Neuron (in vitro differentiated cells): ENCODE data around the gene SSBP2.

Source experiments
- H2AFZ ChIP-seq: one replicate; pipeline ENCODE4 v1.6.1; 2013; ENCODE audit warnings: low read depth, mild to moderate bottlenecking, inconsistent platforms, low read length, moderate library complexity
- H3K27me3 ChIP-seq: one replicate; pipeline ENCODE4 v1.6.1; 2013; ENCODE audit warnings: low read length; ENCODE audit not compliant: insufficient read depth
- H3K36me3 ChIP-seq: one replicate; pipeline ENCODE4 v1.6.1; 2013; ENCODE audit warnings: low read length; ENCODE audit not compliant: insufficient read depth
- H3K4me1 ChIP-seq: one replicate; pipeline ENCODE4 v1.6.1; 2013; ENCODE audit warnings: low read length; ENCODE audit not compliant: insufficient read depth
- H3K4me3 ChIP-seq: 2 replicates; pipeline ENCODE4 v1.5.1; 2013; ENCODE audit warnings: mild to moderate bottlenecking, low read length, moderate library complexity
- H3K9me3 ChIP-seq: one replicate; pipeline ENCODE4 v1.6.1; 2013; ENCODE audit warnings: low read length

The SSBP2 gene

DNA sequence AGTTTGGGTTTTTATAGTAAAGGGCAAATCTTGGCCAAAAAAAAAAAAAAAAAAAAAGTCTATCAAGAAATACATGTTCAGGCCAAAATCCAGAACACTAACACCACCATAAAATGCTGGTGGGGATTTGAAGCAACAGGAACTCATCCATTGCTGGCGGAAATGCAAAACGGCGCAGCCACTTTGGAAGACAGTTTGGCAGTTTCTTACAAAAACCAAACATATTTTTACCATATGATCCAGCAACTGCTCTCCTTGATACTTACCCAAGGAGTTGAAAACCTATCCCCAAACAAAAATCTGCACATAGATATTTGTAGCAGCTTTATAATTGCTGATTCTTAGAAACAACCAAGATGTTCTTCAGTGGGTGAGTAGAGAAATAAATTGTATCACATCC lies 203.9 kb downstream of the SSBP2 start:
- Histone ChIP-seq H3K27me3 (no peaks in the 10 kb centered on the region), H2AFZ (no peak overlapping the region), H3K4me3 (no peak overlapping the region), H3K36me3 (peaks cover 7% of the 10 kb centered on the region), H3K9me3 (no peaks in the 10 kb centered on the region), H3K4me1 (no peaks in the 10 kb centered on the region)

DNA sequence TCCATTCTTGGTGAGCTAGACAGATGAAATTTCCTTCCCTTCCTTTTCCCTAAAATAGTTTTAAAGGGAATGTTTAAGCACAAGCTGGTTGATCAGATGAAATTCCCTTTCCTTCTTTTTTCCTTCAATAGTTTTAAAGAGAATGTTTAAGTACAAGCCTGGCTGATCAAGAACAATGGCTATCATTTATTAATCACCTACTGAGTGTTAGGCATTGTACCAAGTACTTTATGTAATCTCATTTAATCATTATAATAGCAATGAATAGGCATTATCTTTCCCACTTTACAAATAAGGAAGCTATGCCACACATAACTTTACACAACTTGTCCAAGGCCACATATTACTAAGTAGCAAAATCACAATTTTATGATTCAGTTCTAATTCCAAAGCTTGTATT lies 205.0 kb downstream of the SSBP2 start:
- no peaks in the 10 kb centered on the region for H3K4me1 ChIP-seq
- no peaks in the 10 kb centered on the region for H3K9me3 ChIP-seq
- no peaks in the 10 kb centered on the region for H3K27me3 ChIP-seq
- no peak overlapping the region for H3K4me3 ChIP-seq
- no peak overlapping the region for H2AFZ ChIP-seq
- H3K36me3 ChIP-seq = peaks cover 7% of the 10 kb centered on the region

DNA sequence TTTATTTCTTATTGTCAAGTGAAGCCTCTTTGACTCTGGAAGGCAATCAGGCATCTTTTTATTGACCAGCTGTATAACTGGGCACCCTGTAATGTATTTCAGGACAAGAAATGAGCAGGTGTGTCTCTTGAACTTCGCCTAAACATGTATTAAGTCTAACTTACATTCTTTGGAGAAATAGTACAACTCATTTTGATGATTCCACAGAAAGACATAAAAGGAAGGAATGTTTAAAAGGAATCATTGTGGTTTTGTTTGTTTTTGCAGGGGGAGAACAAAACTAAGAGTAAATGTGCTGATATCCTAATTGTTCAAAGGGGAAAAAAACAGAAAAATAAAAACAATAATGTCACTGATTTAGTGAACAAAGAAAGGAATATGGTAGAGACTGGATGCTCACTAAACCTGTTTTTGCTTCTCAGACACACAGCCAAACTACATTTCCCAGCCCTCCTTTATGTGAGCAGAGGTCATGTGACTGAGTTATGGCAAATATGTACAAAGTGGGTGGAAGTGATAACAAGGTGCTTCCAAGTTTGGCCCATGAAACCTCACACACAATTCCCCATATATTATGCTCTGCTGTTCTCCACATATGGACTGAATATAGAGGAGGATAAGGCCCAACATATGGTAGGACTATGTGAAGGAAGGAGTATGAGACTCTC lies 206.4 kb downstream of the SSBP2 start:
- Histone ChIP-seq H3K4me3 (no peak overlapping the region), H3K9me3 (peaks cover under 1% of the 10 kb centered on the region), H2AFZ (no peak overlapping the region), H3K4me1 (no peaks in the 10 kb centered on the region), H3K27me3 (no peaks in the 10 kb centered on the region), H3K36me3 (peaks cover 7% of the 10 kb centered on the region)

DNA sequence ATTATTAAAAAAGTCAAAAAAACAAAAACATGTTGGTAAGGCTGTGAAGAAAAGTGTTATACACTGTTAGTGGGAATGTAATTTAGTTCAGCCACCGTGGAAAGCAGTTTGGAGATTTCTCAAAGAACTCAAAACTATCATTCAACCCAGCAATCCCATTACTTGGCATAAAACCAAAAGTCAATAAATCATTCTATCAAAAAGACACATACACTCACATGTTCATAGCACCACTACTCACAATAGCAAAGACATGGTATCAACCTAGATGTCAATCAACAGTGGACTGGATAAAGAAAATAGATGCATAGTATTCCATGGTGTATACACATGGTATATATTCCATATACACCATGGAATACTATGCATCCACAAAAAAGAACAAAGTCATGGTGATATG lies 208.7 kb downstream of the SSBP2 start:
- Histone ChIP-seq H3K4me1 (no peaks in the 10 kb centered on the region), H2AFZ (no peak overlapping the region), H3K4me3 (no peak overlapping the region), H3K27me3 (no peaks in the 10 kb centered on the region), H3K36me3 (peaks cover 7% of the 10 kb centered on the region), H3K9me3 (peaks cover 5% of the 10 kb centered on the region)

DNA sequence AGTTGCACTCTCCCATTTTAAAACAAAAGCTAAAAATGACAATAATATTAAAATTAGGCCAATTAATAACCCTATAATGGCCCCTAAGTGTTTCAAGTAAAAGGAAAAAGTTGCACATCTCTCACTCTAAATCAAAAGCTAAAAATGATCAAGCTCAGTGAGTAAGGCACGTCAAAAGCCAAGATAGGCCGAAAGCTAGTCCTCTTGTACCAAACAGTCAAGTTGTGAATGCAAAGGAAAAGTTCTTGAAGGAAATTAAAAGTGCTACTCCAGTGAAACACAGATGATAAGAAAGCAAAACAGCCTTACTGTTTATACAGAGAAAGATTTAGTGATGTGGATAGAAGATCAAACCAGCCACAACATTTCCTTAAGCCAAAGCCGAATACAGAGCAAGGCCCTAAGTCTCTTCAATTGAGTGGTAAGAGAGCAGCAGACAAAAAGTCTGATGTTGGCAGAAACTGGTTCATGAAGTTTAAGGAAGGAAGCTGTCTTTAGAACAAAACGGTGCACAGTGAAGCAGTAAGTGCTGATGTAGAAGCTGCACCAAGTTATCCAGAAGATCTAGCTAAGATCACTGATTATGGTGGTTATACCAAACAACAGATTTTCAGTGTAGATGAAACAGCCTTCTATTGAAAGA lies 212.9 kb downstream of the SSBP2 start:
- Histone ChIP-seq H3K9me3 (peaks cover 5% of the 10 kb centered on the region), H2AFZ (no peak overlapping the region), H3K4me1 (no peaks in the 10 kb centered on the region), H3K27me3 (no peaks in the 10 kb centered on the region), H3K36me3 (peaks cover 7% of the 10 kb centered on the region), H3K4me3 (no peak overlapping the region)

DNA sequence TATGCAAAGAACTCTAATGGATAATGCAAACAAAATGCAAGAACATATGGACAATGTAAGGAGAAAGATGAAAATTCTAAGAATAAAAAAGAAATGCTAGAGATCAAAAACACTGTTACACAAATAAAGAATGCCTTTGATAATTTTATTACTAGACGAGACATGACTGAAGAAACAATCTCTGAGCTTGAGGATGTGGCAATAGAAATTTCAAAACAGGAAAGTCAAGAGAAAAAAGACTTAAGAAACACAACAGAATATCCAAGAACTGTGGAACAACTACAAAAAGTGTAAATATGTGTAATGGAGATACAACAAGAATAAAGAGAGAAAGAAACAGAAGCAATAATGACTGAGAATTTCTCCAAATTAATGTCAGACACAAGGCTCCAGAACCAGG lies 216.5 kb downstream of the SSBP2 start:
- Histone ChIP-seq H3K4me3 (no peak overlapping the region), H3K9me3 (peaks cover 5% of the 10 kb centered on the region), H2AFZ (no peak overlapping the region), H3K36me3 (peaks cover 6% of the 10 kb centered on the region), H3K27me3 (no peaks in the 10 kb centered on the region), H3K4me1 (no peaks in the 10 kb centered on the region)

DNA sequence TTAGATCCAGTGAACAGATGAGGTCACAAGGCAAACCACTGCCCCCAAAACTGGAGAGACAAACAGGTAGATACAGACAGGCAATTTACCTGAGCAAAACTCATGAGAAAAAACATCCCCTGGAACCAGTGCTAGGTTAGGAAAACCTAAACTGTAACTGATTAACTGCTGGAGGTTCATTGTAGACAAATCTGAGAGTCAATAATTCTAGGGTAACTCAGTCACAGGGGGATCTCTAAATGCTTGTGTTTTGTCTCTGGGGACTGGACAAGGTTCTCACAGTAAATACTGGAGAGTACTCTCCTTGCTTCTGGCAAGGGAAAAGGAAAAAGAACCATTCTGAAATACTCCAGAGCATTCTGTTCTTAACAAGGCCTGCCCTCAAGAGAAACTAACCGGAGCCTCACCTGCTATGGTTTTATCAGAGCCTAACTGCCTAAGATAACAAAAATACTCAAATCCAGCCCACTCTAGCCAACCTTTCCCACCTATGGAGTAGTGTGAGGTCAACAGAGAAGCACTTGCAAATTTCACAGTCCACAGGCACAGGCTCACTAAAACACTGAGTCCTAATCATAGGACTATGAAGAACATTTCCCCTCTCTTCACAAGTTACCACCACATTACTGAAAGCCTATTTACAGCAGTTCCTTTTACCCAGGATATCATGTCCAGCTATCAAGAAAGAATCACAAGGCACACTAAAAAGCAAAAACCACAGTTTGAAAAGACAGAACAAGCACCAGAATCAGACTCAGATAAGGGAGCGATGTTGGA lies 217.1 kb downstream of the SSBP2 start:
- Histone ChIP-seq H3K4me1 (no peaks in the 10 kb centered on the region), H3K27me3 (no peaks in the 10 kb centered on the region), H3K9me3 (no peaks in the 10 kb centered on the region), H3K36me3 (peaks cover 4% of the 10 kb centered on the region), H2AFZ (no peak overlapping the region), H3K4me3 (no peak overlapping the region)

DNA sequence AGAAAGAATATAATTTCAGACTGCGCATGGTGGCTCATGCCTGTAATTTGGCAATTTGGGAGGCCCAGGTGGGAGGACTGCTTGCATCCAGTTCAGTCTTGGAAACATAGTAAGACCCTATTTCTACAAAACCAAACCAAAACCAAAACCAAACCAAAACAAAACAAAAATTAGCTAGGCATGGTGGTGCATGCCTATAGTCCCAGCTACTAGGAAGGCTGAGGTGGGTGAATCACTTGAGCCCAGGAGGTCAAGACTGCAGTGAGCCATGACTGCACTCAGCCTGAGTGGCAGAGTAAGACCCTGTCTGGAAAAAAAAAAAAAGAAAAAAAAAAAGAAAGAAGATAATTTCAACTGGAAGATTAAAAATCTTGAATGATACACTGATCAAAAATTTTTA lies 220.0 kb downstream of the SSBP2 start:
- no peaks in the 10 kb centered on the region for H3K27me3 ChIP-seq
- H3K9me3 ChIP-seq = no peaks in the 10 kb centered on the region
- H3K4me3 ChIP-seq = no peak overlapping the region
- no peaks in the 10 kb centered on the region for H3K4me1 ChIP-seq
- no peak overlapping the region for H2AFZ ChIP-seq
- H3K36me3 ChIP-seq = peaks cover 4% of the 10 kb centered on the region

DNA sequence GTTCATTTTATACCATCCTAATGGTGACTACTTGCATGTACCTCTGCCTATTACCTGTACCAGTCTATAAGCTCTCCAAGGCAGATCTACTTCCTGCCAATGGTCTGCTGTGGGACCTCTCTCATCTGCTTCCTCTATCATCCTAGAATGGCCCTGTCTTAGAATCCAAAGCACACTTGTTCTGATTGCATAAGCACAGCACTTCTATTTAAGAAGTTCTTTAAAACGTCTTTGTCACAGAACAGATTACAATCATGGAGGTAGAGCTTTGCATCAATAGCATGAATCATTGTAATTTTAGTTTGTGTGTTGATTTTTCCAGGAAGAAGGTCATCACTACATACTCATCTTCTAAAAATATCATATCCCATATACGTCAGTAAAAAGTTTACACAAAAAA lies 225.2 kb downstream of the SSBP2 start:
- Histone ChIP-seq H2AFZ (no peak overlapping the region), H3K4me1 (peaks cover 6% of the 10 kb centered on the region), H3K27me3 (no peaks in the 10 kb centered on the region), H3K9me3 (no peaks in the 10 kb centered on the region), H3K4me3 (no peak overlapping the region), H3K36me3 (no peaks in the 10 kb centered on the region)

DNA sequence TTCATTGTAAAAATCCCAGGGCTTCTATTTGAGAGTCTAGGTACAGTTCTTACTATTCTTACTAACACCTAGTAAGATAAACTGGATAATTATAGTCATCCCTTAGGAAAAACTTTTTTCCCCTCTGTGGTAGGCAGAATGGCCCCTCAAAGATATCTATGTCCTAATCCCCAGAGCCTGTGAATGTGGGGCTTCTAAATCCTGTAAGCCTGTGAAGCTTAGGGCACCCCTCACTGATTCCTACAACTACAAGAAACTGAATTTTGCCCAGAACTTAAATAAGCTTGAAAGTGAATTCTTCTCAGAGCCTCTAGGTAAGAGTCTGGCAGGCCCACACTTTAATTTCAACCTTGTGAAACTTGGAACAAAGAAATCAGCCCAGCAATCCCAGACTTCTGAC lies 226.9 kb downstream of the SSBP2 start:
- no peaks in the 10 kb centered on the region for H3K36me3 ChIP-seq
- peaks cover 6% of the 10 kb centered on the region for H3K4me1 ChIP-seq
- no peak overlapping the region for H3K4me3 ChIP-seq
- no peak overlapping the region for H2AFZ ChIP-seq
- H3K9me3 ChIP-seq = no peaks in the 10 kb centered on the region
- H3K27me3 ChIP-seq = no peaks in the 10 kb centered on the region

DNA sequence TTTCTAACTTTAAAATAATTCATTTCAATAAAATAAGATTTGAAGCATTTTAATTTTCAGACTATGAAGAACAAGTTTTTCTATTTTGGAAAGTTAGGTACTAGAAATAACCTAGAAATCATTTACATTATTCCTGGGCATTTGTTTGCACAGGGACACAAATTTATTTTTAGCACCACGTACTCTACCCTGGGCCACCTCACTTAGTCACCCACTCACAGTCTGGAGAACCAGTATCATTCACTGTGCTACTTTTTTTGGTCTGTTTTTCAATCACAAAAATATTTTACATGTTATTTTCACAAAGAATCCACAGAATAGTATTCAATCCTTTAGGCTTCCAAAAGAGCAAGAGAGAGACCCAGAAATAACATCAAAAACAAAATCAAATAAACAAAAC lies 228.3 kb downstream of the SSBP2 start:
- H3K9me3 ChIP-seq = no peaks in the 10 kb centered on the region
- no peak overlapping the region for H3K4me3 ChIP-seq
- H3K36me3 ChIP-seq = no peaks in the 10 kb centered on the region
- H3K4me1 ChIP-seq = peaks cover 6% of the 10 kb centered on the region
- no peaks in the 10 kb centered on the region for H3K27me3 ChIP-seq
- no peak overlapping the region for H2AFZ ChIP-seq

DNA sequence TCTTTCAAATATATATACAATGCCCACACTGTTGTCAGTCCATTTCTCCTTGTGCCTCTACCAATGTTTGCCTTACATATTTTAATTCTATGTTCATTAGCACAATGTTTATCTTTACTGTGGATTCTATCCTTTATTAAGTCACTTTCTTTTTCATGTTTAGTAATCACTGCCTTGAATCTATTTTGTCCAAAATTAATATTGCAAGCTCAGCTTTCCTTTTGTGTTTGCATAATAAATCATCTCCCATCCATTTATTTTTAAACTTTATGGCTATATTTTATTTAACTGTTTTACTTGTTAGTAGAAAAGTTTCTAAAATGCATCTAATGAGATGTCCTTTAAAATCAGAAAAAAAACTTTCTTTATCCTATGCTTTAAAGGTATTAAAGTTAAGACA lies 230.1 kb downstream of the SSBP2 start:
- Histone ChIP-seq H3K9me3 (no peaks in the 10 kb centered on the region), H3K36me3 (peaks cover 5% of the 10 kb centered on the region), H3K4me1 (peaks cover 6% of the 10 kb centered on the region)

DNA sequence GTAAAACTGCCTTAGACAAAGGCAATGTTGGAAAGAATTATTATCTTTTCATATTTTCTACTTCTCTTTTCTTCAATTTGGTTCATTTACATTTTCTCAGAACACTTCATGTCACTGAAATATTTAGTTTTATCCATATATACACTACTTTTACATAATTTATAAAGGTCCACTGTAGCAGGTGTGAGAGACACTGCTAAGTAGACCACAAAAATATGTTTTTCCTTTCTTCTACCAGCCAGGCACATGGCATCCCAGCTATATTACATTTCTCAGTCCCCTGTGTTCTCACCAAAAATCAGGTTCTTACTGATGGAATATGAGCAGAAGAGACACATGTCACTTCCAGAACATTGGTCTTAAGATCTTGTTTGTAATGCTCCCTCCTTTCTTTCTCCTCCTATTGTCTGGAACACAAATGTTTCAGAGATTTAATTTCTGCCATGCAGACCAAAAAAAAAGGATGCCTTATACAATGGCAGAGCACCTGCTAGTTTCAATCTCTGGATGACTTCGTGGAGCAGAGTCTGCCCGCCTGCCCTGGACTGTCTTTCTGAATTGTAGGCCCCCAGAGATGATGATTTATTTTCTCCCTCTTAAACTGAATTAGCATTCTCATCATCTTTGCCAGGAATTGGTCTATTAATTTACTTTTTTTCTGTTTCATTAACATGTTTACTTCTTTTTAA lies 231.5 kb downstream of the SSBP2 start:
- Histone ChIP-seq H3K27me3 (no peaks in the 10 kb centered on the region), H3K4me3 (no peak overlapping the region), H3K36me3 (peaks cover 5% of the 10 kb centered on the region), H3K9me3 (no peaks in the 10 kb centered on the region), H2AFZ (no peak overlapping the region), H3K4me1 (peaks cover 2% of the 10 kb centered on the region)

More for the DNA sequence above, 230.1 kb downstream of the SSBP2 start:
- Histone ChIP-seq H2AFZ (no peak overlapping the region), H3K4me3 (no peak overlapping the region), H3K27me3 (no peaks in the 10 kb centered on the region)
